MM.1S (cell line): ENCODE results near the gene MFSD6.

Source experiments
- DNase-seq: peaks from one replicate; pipeline ENCODE4 v3.0.0-alpha.2; 2015
- H2AFZ ChIP-seq: fragments of 300-600 bp; sonication (generic); 2 replicates; pipeline ENCODE4 v1.6.0; 2016; ENCODE audit warnings: antibody characterized with exemption, low read length
- H3F3A ChIP-seq: fragments of 300-600 bp; sonication (generic); 2 replicates; pipeline ENCODE4 v1.6.1; 2016; ENCODE audit warnings: mild to moderate bottlenecking, antibody characterized with exemption, low read length, moderate library complexity, mixed read lengths; ENCODE audit not compliant: insufficient read depth
- H3K27ac ChIP-seq: fragments of 300-600 bp; sonication (generic); 2 replicates; pipeline ENCODE4 v1.5.1; 2016; ENCODE audit warnings: mild to moderate bottlenecking, low read length
- H3K27me3 ChIP-seq: fragments of 300-600 bp; sonication (generic); replicated peaks from 2 replicates; pipeline ENCODE4 v1.6.0; 2016; ENCODE audit warnings: low read length; ENCODE audit not compliant: insufficient read depth
- H3K36me3 ChIP-seq: fragments of 300-600 bp; sonication (generic); replicated peaks from 2 replicates; pipeline ENCODE4 v1.6.1; 2016; ENCODE audit warnings: mild to moderate bottlenecking, low read length, mixed read lengths; ENCODE audit not compliant: insufficient read depth
- H3K4me1 ChIP-seq: fragments of 300-600 bp; sonication (generic); 2 replicates; pipeline ENCODE4 v1.6.1; 2016; ENCODE audit warnings: low read length, mixed read lengths
- H3K4me2 ChIP-seq: fragments of 300-600 bp; sonication (generic); 2 replicates; pipeline ENCODE4 v1.6.0; 2016; ENCODE audit warnings: low read depth, low read length
- H3K4me3 ChIP-seq: fragments of 300-600 bp; sonication (generic); 2 replicates; pipeline ENCODE4 v1.5.1; 2016; ENCODE audit warnings: low read length, mixed read lengths
- H3K79me2 ChIP-seq: fragments of 300-600 bp; sonication (generic); 2 replicates; pipeline ENCODE4 v1.6.1; 2016; ENCODE audit warnings: mixed run types, low read length, mixed read lengths
- H3K9ac ChIP-seq: fragments of 300-600 bp; sonication (generic); 2 replicates; pipeline ENCODE4 v1.6.1; 2016; ENCODE audit warnings: low read length, mixed read lengths
- H3K9me2 ChIP-seq: fragments of 300-600 bp; sonication (generic); replicated peaks from 2 replicates; pipeline ENCODE4 v1.6.1; 2016; ENCODE audit warnings: mild to moderate bottlenecking, low read length, mixed read lengths; ENCODE audit not compliant: insufficient read depth
- H3K9me3 ChIP-seq: fragments of 300-600 bp; sonication (generic); replicated peaks from 2 replicates; pipeline ENCODE4 v1.6.1; 2016; ENCODE audit warnings: mild to moderate bottlenecking, low read length, mixed read lengths; ENCODE audit not compliant: insufficient read depth
- H4K20me1 ChIP-seq: fragments of 300-600 bp; sonication (generic); 2 replicates; pipeline ENCODE4 v1.6.1; 2016; ENCODE audit warnings: mild to moderate bottlenecking, low read length, moderate library complexity, mixed read lengths; ENCODE audit not compliant: insufficient read depth
- CTCF ChIP-seq: fragments of 300-600 bp; sonication (generic); IDR thresholded peaks from 2 replicates; pipeline ENCODE4 v1.5.1; 2016; ENCODE audit warnings: antibody characterized with exemption, low read length, mixed read lengths
- EZH2 ChIP-seq: fragments of 300-600 bp; sonication (generic); optimal IDR thresholded peaks from 2 replicates; pipeline ENCODE3; 2017; ENCODE audit warnings: low read depth, mild to moderate bottlenecking, antibody characterized with exemption, low read length, mixed read lengths
- EZH2phosphoT487 ChIP-seq: fragments of 300-600 bp; sonication (generic); IDR thresholded peaks from 2 replicates; pipeline ENCODE4 v1.6.1; 2018; ENCODE audit warnings: antibody characterized with exemption, low read length

Gene MFSD6

GRCh38 chr2:190404487-190404886 is 3.7 kb upstream of the MFSD6 start:
- peaks cover 5% of the 10 kb centered on the region for H3K79me2 ChIP-seq
- no peak overlapping the region for H3K4me2 ChIP-seq
- no peak overlapping the region for H3K27ac ChIP-seq
- no peak overlapping the region for H2AFZ ChIP-seq
- no peak for DNase-seq
- no peaks in the 10 kb centered on the region for H3K9me2 ChIP-seq
- no peak overlapping the region for H3K9ac ChIP-seq
- TF ChIP-seq EZH2phosphoT487, result no peak
- peaks cover 8% of the 10 kb centered on the region; the same call in 1 of the 2 replicates for H3K4me1 ChIP-seq
- no peaks in the 10 kb centered on the region for H3K36me3 ChIP-seq
- H3K9me3 ChIP-seq, result no peaks in the 10 kb centered on the region
- no peaks in the 10 kb centered on the region for H3K27me3 ChIP-seq
- H3K4me3 ChIP-seq, result no peak overlapping the region
- no peaks in the 10 kb centered on the region for H4K20me1 ChIP-seq
- no peaks in the 10 kb centered on the region for H3F3A ChIP-seq

- H3F3A ChIP-seq, result no peaks in the 10 kb centered on the region
- no peaks in the 10 kb centered on the region for H3K27me3 ChIP-seq
- H4K20me1 ChIP-seq, result no peaks in the 10 kb centered on the region
- no peak overlapping the region for H3K4me3 ChIP-seq
- no peak overlapping the region for H3K4me2 ChIP-seq
- TF ChIP-seq CTCF, result no peak
- TF ChIP-seq EZH2, result no peak
- TF ChIP-seq EZH2phosphoT487, result no peak
- no peak for DNase-seq
- no peaks in the 10 kb centered on the region for H3K9me3 ChIP-seq
- H3K9me2 ChIP-seq, result no peaks in the 10 kb centered on the region
- no peak overlapping the region for H3K9ac ChIP-seq
- H3K79me2 ChIP-seq, result peaks cover 11% of the 10 kb centered on the region
- no peak overlapping the region for H2AFZ ChIP-seq
- H3K4me1 ChIP-seq, result peaks cover 11% of the 10 kb centered on the region; the same call in 1 of the 2 replicates
- H3K36me3 ChIP-seq, result no peaks in the 10 kb centered on the region
- H3K27ac ChIP-seq, result no peak overlapping the region
Observed at GRCh38 chr2:190405070-190405469, 3.1 kb upstream of the MFSD6 start.

GRCh38 chr2:190405995-190406394 is 2.2 kb upstream of the MFSD6 start:
- TF ChIP-seq EZH2 (no peak), EZH2phosphoT487 (no peak), CTCF (no peak)
- Histone ChIP-seq H3K9me2 (no peaks in the 10 kb centered on the region), H3K27me3 (no peaks in the 10 kb centered on the region), H3K36me3 (no peaks in the 10 kb centered on the region), H3K27ac (no peak overlapping the region), H3K9me3 (no peaks in the 10 kb centered on the region), H4K20me1 (no peaks in the 10 kb centered on the region), H3F3A (no peaks in the 10 kb centered on the region), H3K4me3 (no peak overlapping the region), H2AFZ (no peak overlapping the region), H3K4me2 (no peak overlapping the region), H3K4me1 (peaks cover 11% of the 10 kb centered on the region; the same call in 1 of the 2 replicates), H3K9ac (no peak overlapping the region), H3K79me2 (peaks cover 18% of the 10 kb centered on the region)
- no peak for DNase-seq

GRCh38 chr2:190406805-190407204 is 1.4 kb upstream of the MFSD6 start:
- no peaks in the 10 kb centered on the region for H3F3A ChIP-seq
- H4K20me1 ChIP-seq, result no peaks in the 10 kb centered on the region
- H3K9me2 ChIP-seq, result no peaks in the 10 kb centered on the region
- no peaks in the 10 kb centered on the region for H3K36me3 ChIP-seq
- peaks cover 11% of the 10 kb centered on the region; the same call in 1 of the 2 replicates for H3K4me1 ChIP-seq
- H2AFZ ChIP-seq, result no peak overlapping the region
- H3K9me3 ChIP-seq, result no peaks in the 10 kb centered on the region
- no peak overlapping the region for H3K27ac ChIP-seq
- H3K27me3 ChIP-seq, result no peaks in the 10 kb centered on the region
- no peak overlapping the region for H3K4me3 ChIP-seq
- H3K79me2 ChIP-seq, result peaks cover 21% of the 10 kb centered on the region
- H3K9ac ChIP-seq, result no peak overlapping the region
- H3K4me2 ChIP-seq, result no peak overlapping the region
- TF ChIP-seq EZH2phosphoT487 (no peak), EZH2 (no peak), CTCF (no peak)
- no peak for DNase-seq
